ENCODE measurements around the gene CIBAR2.

The CIBAR2 gene

GRCh38 chr16:85101956-85102630, 10.2 kb downstream of the CIBAR2 start:
- DNase-seq, result no peak

GRCh38 chr16:85100265-85100664, 12.0 kb downstream of the CIBAR2 start:
- no peak for DNase-seq

GRCh38 chr16:85098565-85098964, 13.7 kb downstream of the CIBAR2 start:
- DNase-seq, result no peak

GRCh38 chr16:85096921-85097320, 15.4 kb downstream of the CIBAR2 start:
- DNase-seq, result no peak

- DNase-seq, result no peak
Observed at GRCh38 chr16:85094812-85095211, 17.5 kb downstream of the CIBAR2 start.

GRCh38 chr16:85094176-85094805, 18.0 kb downstream of the CIBAR2 start:
- no peak for DNase-seq

GRCh38 chr16:85093705-85094104, 18.6 kb downstream of the CIBAR2 start:
- no peak for DNase-seq

GRCh38 chr16:85092851-85093250, 19.4 kb downstream of the CIBAR2 start:
- DNase-seq, result no peak

GRCh38 chr16:85092309-85092708, 20.0 kb downstream of the CIBAR2 start:
- DNase-seq, result no peak

GRCh38 chr16:85091522-85091910, 20.8 kb downstream of the CIBAR2 start:
- no peak for DNase-seq

GRCh38 chr16:85090873-85091521, 21.3 kb downstream of the CIBAR2 start:
- DNase-seq, result no peak

GRCh38 chr16:85090181-85090580, 22.1 kb downstream of the CIBAR2 start:
- DNase-seq, result no peak

- DNase-seq, result no peak
Observed at GRCh38 chr16:85089525-85089924, 22.7 kb downstream of the CIBAR2 start.

- no peak for DNase-seq
Observed at GRCh38 chr16:85088570-85089199, 23.6 kb downstream of the CIBAR2 start.

GRCh38 chr16:85087899-85088569, 24.2 kb downstream of the CIBAR2 start:
- no peak for DNase-seq

- DNase-seq, result no peak
Observed at GRCh38 chr16:85086347-85087291, 25.7 kb downstream of the CIBAR2 start.

GRCh38 chr16:85085721-85086120, 26.6 kb downstream of the CIBAR2 start:
- no peak for DNase-seq

GRCh38 chr16:85084841-85085510, 27.3 kb downstream of the CIBAR2 start:
- DNase-seq, result no peak

GRCh38 chr16:85083051-85083639, 29.1 kb downstream of the CIBAR2 start:
- DNase-seq, result no peak

GRCh38 chr16:85082173-85083050, 29.9 kb downstream of the CIBAR2 start:
- no peak for DNase-seq
